K562 (cell line): Measurements from ENCODE around the gene RBMS1.

Source experiments
- DNMT1 ChIP-seq: fragments of 450-650 bp; IDR thresholded peaks from 2 replicates; pipeline ENCODE4 v1.6.1; 2016; ENCODE audit warnings: antibody characterized with exemption, mild to moderate bottlenecking
- ESRRA ChIP-seq: fragments of 450-650 bp; IDR thresholded peaks from 2 replicates; pipeline ENCODE4 v1.6.1; 2014; ENCODE audit warnings: low read depth, mild to moderate bottlenecking, moderate library complexity, borderline replicate concordance
- ZNF41 ChIP-seq: fragments of 250-450 bp; sonication (Bioruptor Pico); conservative IDR thresholded peaks from 2 replicates; pipeline ENCODE4 v1.4.0; 2020; ENCODE audit warnings: mild to moderate bottlenecking
- TF ChIP-seq, protein P1 (sequence below): fragments of 450-650 bp; conservative IDR thresholded peaks from 2 replicates; pipeline ENCODE4 v1.6.1; 2016; ENCODE audit warnings: missing genetic modification characterization, low read depth, mild to moderate bottlenecking, control low read depth, missing compliant biosample characterization
- TF ChIP-seq, protein P2 (sequence below), 3 experiments: IDR thresholded peaks in 2 of 3; conservative IDR thresholded peaks in 1 of 3; 2 replicates each; pipeline ENCODE4 v1.5.1; 2011 to 2012; ENCODE audit warnings: low read length in 3 of 3, mild to moderate bottlenecking in 3 of 3, control low read depth in 2 of 3, improper control_type of control experiment in 1 of 3, inconsistent platforms in 1 of 3, low read depth in 1 of 3, mixed read lengths in 1 of 3, moderate library complexity in 1 of 3; ENCODE audit not compliant: insufficient read depth in 2 of 3
- TF ChIP-seq, protein P3 (sequence below): fragments of 450-650 bp; conservative IDR thresholded peaks from 2 replicates; pipeline ENCODE4 v1.6.1; 2016; ENCODE audit warnings: missing genetic modification characterization, low read depth, mild to moderate bottlenecking, missing compliant biosample characterization, moderate library complexity

DNA sequence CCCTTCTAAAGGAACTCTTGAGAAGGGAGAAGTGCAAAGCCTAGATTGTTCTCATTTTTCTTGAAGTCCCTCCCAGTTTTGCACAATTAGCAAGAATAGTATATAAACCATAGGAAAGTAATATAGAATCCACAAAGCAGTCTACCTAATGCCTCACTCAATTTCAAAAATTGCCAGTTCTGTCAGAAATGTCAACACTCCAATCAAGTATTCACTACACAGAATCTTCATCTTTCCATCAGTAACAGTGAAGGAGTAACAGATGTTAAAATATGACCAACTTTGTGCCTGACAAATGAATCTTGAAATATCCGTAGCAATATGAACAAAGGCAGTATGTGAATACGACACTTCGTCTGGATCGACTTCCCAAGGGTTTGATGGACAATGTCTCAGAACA, 56.3 kb downstream of the RBMS1 start:
- TF ChIP-seq ESRRA (no peak), ZNF41 (CRISPR knock-in tag) (no peak), DNMT1 (no peak)
- TF ChIP-seq, protein P1, sequence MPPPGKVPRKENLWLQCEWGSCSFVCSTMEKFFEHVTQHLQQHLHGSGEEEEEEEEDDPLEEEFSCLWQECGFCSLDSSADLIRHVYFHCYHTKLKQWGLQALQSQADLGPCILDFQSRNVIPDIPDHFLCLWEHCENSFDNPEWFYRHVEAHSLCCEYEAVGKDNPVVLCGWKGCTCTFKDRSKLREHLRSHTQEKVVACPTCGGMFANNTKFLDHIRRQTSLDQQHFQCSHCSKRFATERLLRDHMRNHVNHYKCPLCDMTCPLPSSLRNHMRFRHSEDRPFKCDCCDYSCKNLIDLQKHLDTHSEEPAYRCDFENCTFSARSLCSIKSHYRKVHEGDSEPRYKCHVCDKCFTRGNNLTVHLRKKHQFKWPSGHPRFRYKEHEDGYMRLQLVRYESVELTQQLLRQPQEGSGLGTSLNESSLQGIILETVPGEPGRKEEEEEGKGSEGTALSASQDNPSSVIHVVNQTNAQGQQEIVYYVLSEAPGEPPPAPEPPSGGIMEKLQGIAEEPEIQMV = no peak
- TF ChIP-seq, protein P2, sequence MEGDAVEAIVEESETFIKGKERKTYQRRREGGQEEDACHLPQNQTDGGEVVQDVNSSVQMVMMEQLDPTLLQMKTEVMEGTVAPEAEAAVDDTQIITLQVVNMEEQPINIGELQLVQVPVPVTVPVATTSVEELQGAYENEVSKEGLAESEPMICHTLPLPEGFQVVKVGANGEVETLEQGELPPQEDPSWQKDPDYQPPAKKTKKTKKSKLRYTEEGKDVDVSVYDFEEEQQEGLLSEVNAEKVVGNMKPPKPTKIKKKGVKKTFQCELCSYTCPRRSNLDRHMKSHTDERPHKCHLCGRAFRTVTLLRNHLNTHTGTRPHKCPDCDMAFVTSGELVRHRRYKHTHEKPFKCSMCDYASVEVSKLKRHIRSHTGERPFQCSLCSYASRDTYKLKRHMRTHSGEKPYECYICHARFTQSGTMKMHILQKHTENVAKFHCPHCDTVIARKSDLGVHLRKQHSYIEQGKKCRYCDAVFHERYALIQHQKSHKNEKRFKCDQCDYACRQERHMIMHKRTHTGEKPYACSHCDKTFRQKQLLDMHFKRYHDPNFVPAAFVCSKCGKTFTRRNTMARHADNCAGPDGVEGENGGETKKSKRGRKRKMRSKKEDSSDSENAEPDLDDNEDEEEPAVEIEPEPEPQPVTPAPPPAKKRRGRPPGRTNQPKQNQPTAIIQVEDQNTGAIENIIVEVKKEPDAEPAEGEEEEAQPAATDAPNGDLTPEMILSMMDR (IDR thresholded peaks at IDR 0.05 in 2 of 3, conservative IDR thresholded peaks at IDR 0.05 in 1 of 3; ENCODE audit: insufficient read depth in 2 of 3, low read depth in 1 of 3, low read length in 3 of 3) = no peak
- TF ChIP-seq, protein P3, sequence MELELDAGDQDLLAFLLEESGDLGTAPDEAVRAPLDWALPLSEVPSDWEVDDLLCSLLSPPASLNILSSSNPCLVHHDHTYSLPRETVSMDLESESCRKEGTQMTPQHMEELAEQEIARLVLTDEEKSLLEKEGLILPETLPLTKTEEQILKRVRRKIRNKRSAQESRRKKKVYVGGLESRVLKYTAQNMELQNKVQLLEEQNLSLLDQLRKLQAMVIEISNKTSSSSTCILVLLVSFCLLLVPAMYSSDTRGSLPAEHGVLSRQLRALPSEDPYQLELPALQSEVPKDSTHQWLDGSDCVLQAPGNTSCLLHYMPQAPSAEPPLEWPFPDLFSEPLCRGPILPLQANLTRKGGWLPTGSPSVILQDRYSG (tag) = no peak
